ENCODE measurements around the gene PLA2G1B. TPM values are rescaled to one million over a fixed set of nuclear protein-coding genes. Genes with fewer than 3 reads are reported as not detected.

Gene PLA2G1B
- total RNA-seq, 4 donors from 2014 or later: not detected

DNA sequence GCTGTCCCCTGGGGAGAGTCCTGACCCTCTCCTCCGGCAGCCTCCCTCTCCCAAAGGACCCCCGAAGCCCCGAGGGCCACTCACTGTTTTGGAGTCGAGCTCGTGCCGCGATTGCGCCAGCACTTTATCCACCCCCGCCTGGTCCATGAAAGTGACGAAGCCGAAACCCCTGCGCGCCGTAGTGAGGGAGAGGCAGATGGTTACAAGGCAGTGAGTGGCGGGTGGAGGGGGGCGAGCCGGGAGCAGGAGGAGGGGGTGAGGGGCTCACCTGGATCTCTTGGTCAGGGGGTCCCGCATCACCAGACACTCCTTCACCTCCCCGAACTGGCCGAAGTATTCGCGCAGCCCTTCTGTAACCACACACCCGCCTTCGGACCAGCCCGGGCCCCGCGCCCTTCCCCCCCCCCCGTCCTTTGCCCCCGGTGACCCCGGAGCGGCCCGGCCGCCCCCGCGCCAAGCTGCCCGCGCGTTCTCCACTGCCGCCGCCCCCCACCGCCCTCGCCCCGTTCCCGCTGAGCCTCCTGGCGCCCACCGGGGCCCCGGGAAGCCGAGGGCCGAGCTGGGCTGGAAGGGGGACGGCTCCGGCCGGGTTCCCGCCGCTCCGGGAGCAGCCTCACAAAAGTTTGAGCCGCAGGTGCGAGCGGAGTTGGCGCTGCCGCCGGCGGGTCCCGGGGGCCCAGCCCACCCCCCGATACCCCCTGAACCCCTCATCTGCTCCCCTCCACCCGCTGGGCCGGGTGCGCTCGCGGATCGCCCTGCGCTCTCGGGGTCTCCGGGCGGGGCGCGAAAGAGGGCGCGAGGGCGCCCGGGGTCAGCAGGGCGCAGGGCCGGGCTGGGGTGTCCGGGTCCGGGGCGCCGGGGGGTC is 40.6 kb upstream of the PLA2G1B start:
- Histone ChIP-seq H3K27ac (no peak overlapping the region), H3K4me3 (peak overlapping the region; percentile 0 to 56), H3K9me3 (no peaks in the 10 kb centered on the region), H3K27me3 (peaks cover 63% of the 10 kb centered on the region), H3K36me3 (no peaks in the 10 kb centered on the region), H3K4me1 (peaks cover 0 to 22% (median 13%) of the 10 kb centered on the region in 3 donors)
- TF ChIP-seq, protein P1, sequence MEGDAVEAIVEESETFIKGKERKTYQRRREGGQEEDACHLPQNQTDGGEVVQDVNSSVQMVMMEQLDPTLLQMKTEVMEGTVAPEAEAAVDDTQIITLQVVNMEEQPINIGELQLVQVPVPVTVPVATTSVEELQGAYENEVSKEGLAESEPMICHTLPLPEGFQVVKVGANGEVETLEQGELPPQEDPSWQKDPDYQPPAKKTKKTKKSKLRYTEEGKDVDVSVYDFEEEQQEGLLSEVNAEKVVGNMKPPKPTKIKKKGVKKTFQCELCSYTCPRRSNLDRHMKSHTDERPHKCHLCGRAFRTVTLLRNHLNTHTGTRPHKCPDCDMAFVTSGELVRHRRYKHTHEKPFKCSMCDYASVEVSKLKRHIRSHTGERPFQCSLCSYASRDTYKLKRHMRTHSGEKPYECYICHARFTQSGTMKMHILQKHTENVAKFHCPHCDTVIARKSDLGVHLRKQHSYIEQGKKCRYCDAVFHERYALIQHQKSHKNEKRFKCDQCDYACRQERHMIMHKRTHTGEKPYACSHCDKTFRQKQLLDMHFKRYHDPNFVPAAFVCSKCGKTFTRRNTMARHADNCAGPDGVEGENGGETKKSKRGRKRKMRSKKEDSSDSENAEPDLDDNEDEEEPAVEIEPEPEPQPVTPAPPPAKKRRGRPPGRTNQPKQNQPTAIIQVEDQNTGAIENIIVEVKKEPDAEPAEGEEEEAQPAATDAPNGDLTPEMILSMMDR (IDR thresholded peaks at IDR 0.05): no peak
- TF ChIP-seq POLR2AphosphoS5 (IDR thresholded peaks at IDR 0.05) (no peak), EP300 (IDR thresholded peaks at IDR 0.05) (no peak), POLR2A (IDR thresholded peaks at IDR 0.05) (no peak)
- WGBS, 2 donors (ENCODE audit: low coverage in 1 of 2): no CpG with 5 or more reads among the region's 86 CpGs
- ATAC-seq: peak; percentile 14

DNA sequence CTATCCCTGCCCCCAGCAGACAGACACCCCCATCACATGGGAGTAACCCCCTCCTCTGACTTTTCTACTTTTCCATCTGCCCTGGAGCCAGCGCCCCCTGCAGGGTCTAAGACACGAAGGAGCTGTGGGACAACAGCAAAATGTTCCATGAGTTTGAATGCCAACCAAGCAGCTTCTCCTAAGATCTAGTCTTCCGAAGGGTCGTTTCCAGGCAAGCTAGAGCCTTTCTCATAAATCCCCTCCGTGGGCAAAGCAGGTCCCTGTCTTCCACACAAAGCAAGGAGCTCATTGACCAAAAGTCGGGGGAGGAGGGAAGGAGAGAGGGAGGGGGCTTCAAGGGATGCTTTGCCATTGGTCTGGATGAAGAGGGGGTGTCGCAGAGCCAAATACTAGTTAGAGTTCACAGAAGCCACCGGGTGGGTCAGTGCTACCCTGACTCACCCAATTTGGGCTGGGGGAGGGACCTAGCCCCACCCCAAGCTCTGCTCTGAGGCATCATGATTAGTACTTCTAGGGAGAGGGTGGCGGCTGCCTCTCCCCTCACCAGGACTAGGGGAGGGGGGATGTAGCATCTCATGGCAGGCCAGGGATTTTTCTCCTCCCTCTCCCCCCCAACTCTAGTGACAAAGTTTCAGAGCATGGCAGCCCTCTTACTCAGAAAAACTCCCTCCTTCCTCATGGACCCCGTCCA is 39.8 kb upstream of the PLA2G1B start:
- Histone ChIP-seq H3K36me3 (no peaks in the 10 kb centered on the region), H3K4me3 (peak overlapping the region in 1 of 2 donors; percentile 56), H3K4me1 (peaks cover 0 to 25% (median 13%) of the 10 kb centered on the region in 3 donors), H3K9me3 (no peaks in the 10 kb centered on the region), H3K27ac (no peak overlapping the region), H3K27me3 (peaks cover 60% of the 10 kb centered on the region)
- TF ChIP-seq, protein P1 (IDR thresholded peaks at IDR 0.05): no peak
- TF ChIP-seq POLR2AphosphoS5 (IDR thresholded peaks at IDR 0.05) (no peak), EP300 (IDR thresholded peaks at IDR 0.05) (no peak), POLR2A (IDR thresholded peaks at IDR 0.05) (no peak)
- peak; percentile 23 for ATAC-seq
- 60% methylated on average over 2 of the region's 10 CpGs; no CpG with 5 or more reads in 1 of the 2 donors for WGBS, 2 donors (ENCODE audit: low coverage in 1 of 2)

DNA sequence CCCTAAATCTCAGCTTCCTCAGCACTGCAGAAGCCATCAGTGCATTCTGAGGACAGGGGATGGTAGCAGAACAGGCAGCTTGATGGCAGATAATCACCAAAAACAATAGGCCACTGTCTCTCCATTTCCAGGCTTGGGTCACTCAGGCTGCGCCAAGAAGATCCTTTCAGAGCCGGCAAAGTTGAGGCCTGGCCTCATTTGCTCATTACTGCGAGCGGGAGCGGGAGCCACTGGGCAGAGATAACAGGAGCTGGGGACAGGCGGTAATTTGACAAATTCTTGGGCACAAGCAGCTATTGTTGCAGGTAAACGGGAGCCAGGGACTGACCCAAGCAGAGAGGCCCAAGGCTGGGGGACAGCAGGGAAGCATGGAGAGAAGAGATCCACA is 39.3 kb upstream of the PLA2G1B start:
- no peaks in the 10 kb centered on the region for H3K36me3 ChIP-seq
- no peak for ATAC-seq
- H3K27ac ChIP-seq: no peak overlapping the region
- no peak overlapping the region for H3K4me3 ChIP-seq
- 0 to 30% methylated on average over 1 to 2 of the region's 7 CpGs for WGBS, 2 donors (ENCODE audit: low coverage in 1 of 2)
- peaks cover 57% of the 10 kb centered on the region for H3K27me3 ChIP-seq
- H3K9me3 ChIP-seq: no peaks in the 10 kb centered on the region
- peaks cover 0 to 30% (median 13%) of the 10 kb centered on the region in 3 donors for H3K4me1 ChIP-seq
- TF ChIP-seq EP300 (IDR thresholded peaks at IDR 0.05) (no peak), POLR2A (IDR thresholded peaks at IDR 0.05) (no peak), POLR2AphosphoS5 (IDR thresholded peaks at IDR 0.05) (no peak)
- TF ChIP-seq, protein P1 (IDR thresholded peaks at IDR 0.05): no peak

DNA sequence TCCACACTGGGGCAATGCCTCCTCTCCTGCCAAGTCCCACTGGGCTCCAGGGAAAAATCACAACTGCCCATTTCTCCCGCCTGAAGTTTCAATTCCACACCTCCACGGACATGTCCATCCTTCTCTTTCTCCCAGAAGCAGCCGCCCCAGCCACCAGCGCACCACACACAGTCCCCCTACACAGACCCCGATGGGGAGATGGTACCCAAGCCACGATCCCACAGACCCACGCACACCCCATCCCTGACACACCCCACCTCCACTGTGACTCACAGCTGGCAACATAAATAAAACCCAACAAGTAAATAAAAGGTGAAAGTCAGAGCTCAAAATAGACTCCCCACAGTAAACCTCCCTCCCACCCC is 38.7 kb upstream of the PLA2G1B start:
- Histone ChIP-seq H3K9me3 (no peaks in the 10 kb centered on the region), H3K27ac (no peak overlapping the region), H3K4me1 (peaks cover 0 to 35% (median 13%) of the 10 kb centered on the region in 3 donors), H3K36me3 (no peaks in the 10 kb centered on the region), H3K4me3 (no peak overlapping the region), H3K27me3 (peaks cover 52% of the 10 kb centered on the region)
- no peak for ATAC-seq
- WGBS, 2 donors (ENCODE audit: low coverage in 1 of 2): 77 to 84% methylated on average over 3 to 7 of the region's 7 CpGs
- TF ChIP-seq EP300 (IDR thresholded peaks at IDR 0.05) (no peak), POLR2AphosphoS5 (IDR thresholded peaks at IDR 0.05) (no peak), POLR2A (IDR thresholded peaks at IDR 0.05) (no peak)
- TF ChIP-seq, protein P1 (IDR thresholded peaks at IDR 0.05): no peak

All from gastroesophageal sphincter (tissue), 4 donors.